Prostate gland (tissue), 1 donor: ENCODE data around the gene NKD2.

Experiments
- POLR2A ChIP-seq: fragments of 450-650 bp; IDR thresholded peaks from one replicate; pipeline ENCODE4 v1.6.1; 2016; ENCODE audit warnings: antibody characterized with exemption, mild to moderate bottlenecking
- POLR2AphosphoS5 ChIP-seq: sonication (generic); formaldehyde crosslinking; IDR thresholded peaks from one replicate; pipeline ENCODE4 v1.6.1; 2017; ENCODE audit warnings: antibody characterized with exemption

- no peak for TF ChIP-seq POLR2A
- no peak for TF ChIP-seq POLR2AphosphoS5
Observed at GRCh38 chr5:1032011-1032410, 23.4 kb downstream of the NKD2 start.
